PC-9 (cell line): ENCODE data around the gene HS6ST3.

Experiments used
- CTCF ChIP-seq: fragments of 200-600 bp; sonication (generic); conservative IDR thresholded peaks from 2 replicates; pipeline ENCODE4 v1.6.1; 2017; ENCODE audit warnings: mixed run types, antibody characterized with exemption, mild to moderate bottlenecking, moderate library complexity
- EZH2 ChIP-seq: fragments of 200-600 bp; sonication (generic); IDR thresholded peaks from 2 replicates; pipeline ENCODE4 v1.8.0; 2017; ENCODE audit warnings: antibody characterized with exemption, low read depth

- TF ChIP-seq CTCF (no peak), EZH2 (no peak)
Observed at GRCh38 chr13:96779691-96780090, 689.8 kb downstream of the HS6ST3 start.
